IMR-90 (cell line): Measurements from ENCODE around the gene CLRN1. TPM values are rescaled to one million over a fixed set of nuclear protein-coding genes. Genes with fewer than 3 reads are reported as not detected.

ENCODE experiments used
- ATAC-seq: fragments of 200-7000 bp; cut with Tn5 transposase; 2 replicates; pipeline ENCODE4 v1.9.1; 2020; ENCODE audit warnings: low read depth, mild to moderate bottlenecking, moderate library complexity
- BruUV-seq: library from RNA; stranded (reverse); fragments of 400-500 nt; replicated peaks from 2 replicates; lab custom pipeline; 2021; lab: Mats Ljungman, UMichigan
- CTCF ChIA-PET: fragments of 300-600 bp; formaldehyde crosslinking; extraction: SDS; loops from one replicate; lab custom pipeline; 2021; ENCODE audit warnings: antibody characterized with exemption; lab: Yijun Ruan, JAX
- POLR2A ChIA-PET: fragments of 300-600 bp; sonication (Branson Sonifier 250); formaldehyde crosslinking; loops from one replicate; lab custom pipeline; 2022; ENCODE audit warnings: antibody characterized with exemption; ENCODE audit not compliant: unreplicated experiment; lab: Charles Lee
- DNase-seq: peaks from one replicate; pipeline ENCODE4 v3.0.0; 2013
- H2AFZ ChIP-seq: replicated peaks from 2 replicates; pipeline ENCODE3; 2013; ENCODE audit warnings: low read length, mild to moderate bottlenecking; ENCODE audit not compliant: poor library complexity
- H2AK5ac ChIP-seq: 2 replicates; pipeline ENCODE4 v1.6.1; 2013; ENCODE audit warnings: low read depth, low read length, inconsistent platforms
- H2AK9ac ChIP-seq: replicated peaks from 2 replicates; pipeline ENCODE3; 2013; ENCODE audit warnings: mild to moderate bottlenecking, low read depth, low read length, moderate library complexity; ENCODE audit not compliant: poor library complexity
- H2BK120ac ChIP-seq: 2 replicates; pipeline ENCODE4 v1.6.1; 2013; ENCODE audit warnings: low read depth, low read length, inconsistent platforms
- H2BK15ac ChIP-seq: 3 replicates; pipeline ENCODE4 v1.6.1; 2013; ENCODE audit warnings: low read depth, low read length, inconsistent platforms
- H2BK20ac ChIP-seq: 2 replicates; pipeline ENCODE4 v1.6.1; 2013; ENCODE audit warnings: low read depth, mild to moderate bottlenecking, inconsistent platforms, low read length, moderate library complexity
- H2BK5ac ChIP-seq: 2 replicates; pipeline ENCODE4 v1.6.1; 2013; ENCODE audit warnings: mild to moderate bottlenecking, low read depth, low read length, inconsistent platforms; ENCODE audit not compliant: poor library complexity, severe bottlenecking
- H3K14ac ChIP-seq: replicated peaks from 2 replicates; pipeline ENCODE4 v1.6.1; 2013; ENCODE audit warnings: low read depth, low read length, inconsistent platforms
- H3K18ac ChIP-seq: 2 replicates; pipeline ENCODE4 v1.6.1; 2013; ENCODE audit warnings: low read depth, low read length, control low read depth
- H3K23ac ChIP-seq: 2 replicates; pipeline ENCODE4 v1.6.1; 2013; ENCODE audit warnings: low read depth, low read length, inconsistent platforms
- H3K27ac ChIP-seq: 2 replicates; pipeline ENCODE4 v1.5.1; 2013; ENCODE audit warnings: mild to moderate bottlenecking, control low read depth, low read length; ENCODE audit not compliant: insufficient read depth
- H3K27me3 ChIP-seq: 2 replicates; pipeline ENCODE4 v1.6.1; 2013; ENCODE audit warnings: low read length; ENCODE audit not compliant: control insufficient read depth, insufficient read depth
- H3K36me3 ChIP-seq: 2 replicates; pipeline ENCODE4 v1.6.1; 2013; ENCODE audit warnings: low read length, mixed read lengths; ENCODE audit not compliant: control insufficient read depth, insufficient read depth
- H3K4ac ChIP-seq: 2 replicates; pipeline ENCODE4 v1.6.1; 2013; ENCODE audit warnings: low read depth, low read length, inconsistent platforms
- H3K4me1 ChIP-seq: 2 replicates; pipeline ENCODE4 v1.6.1; 2013; ENCODE audit warnings: low read length, mixed read lengths; ENCODE audit not compliant: control insufficient read depth, insufficient read depth
- H3K4me2 ChIP-seq: 2 replicates; pipeline ENCODE4 v1.6.1; 2013; ENCODE audit warnings: low read depth, mild to moderate bottlenecking, control low read depth, low read length, moderate library complexity
- H3K4me3 ChIP-seq: 2 replicates; pipeline ENCODE4 v1.5.1; 2013; ENCODE audit warnings: low read depth, mild to moderate bottlenecking, control low read depth, low read length, moderate library complexity; ENCODE audit not compliant: insufficient read depth
- H3K56ac ChIP-seq: 2 replicates; pipeline ENCODE4 v1.6.1; 2013; ENCODE audit warnings: low read length, inconsistent platforms; ENCODE audit not compliant: insufficient read depth; ENCODE audit errors: extremely low read depth
- H3K79me1 ChIP-seq, 2 experiments: 2 replicates each; pipeline ENCODE4 v1.6.1; 2013; ENCODE audit warnings: low read length in 2 of 2, inconsistent platforms in 1 of 2, low read depth in 1 of 2
- H3K9ac ChIP-seq: 2 replicates; pipeline ENCODE4 v1.6.1; 2013; ENCODE audit warnings: low read depth, low read length, control low read depth
- H3K9me1 ChIP-seq: 2 replicates; pipeline ENCODE4 v1.6.1; 2013; ENCODE audit warnings: low read length, inconsistent platforms; ENCODE audit not compliant: insufficient read depth
- H3K9me3 ChIP-seq: 2 replicates; pipeline ENCODE4 v1.6.1; 2013; ENCODE audit warnings: low read length; ENCODE audit not compliant: control insufficient read depth, insufficient read depth
- H4K20me1 ChIP-seq: 2 replicates; pipeline ENCODE4 v1.6.1; 2013; ENCODE audit warnings: low read length, inconsistent platforms; ENCODE audit not compliant: insufficient read depth
- H4K5ac ChIP-seq: 2 replicates; pipeline ENCODE4 v1.6.1; 2013; ENCODE audit warnings: mild to moderate bottlenecking, low read depth, low read length, control low read depth
- H4K8ac ChIP-seq, 2 experiments: 2 replicates each; pipeline ENCODE4 v1.6.1; 2013; ENCODE audit warnings: low read depth in 2 of 2, low read length in 2 of 2, control low read depth in 1 of 2, inconsistent platforms in 1 of 2
- H4K91ac ChIP-seq: 2 replicates; pipeline ENCODE4 v1.6.1; 2013; ENCODE audit warnings: low read depth, low read length, inconsistent platforms; ENCODE audit not compliant: insufficient read depth
- BHLHE40 ChIP-seq: fragments of 150-350 bp; IDR thresholded peaks from 2 replicates; pipeline ENCODE4 v1.6.1; 2016; ENCODE audit warnings: mild to moderate bottlenecking, low read depth, low read length
- CEBPB ChIP-seq: IDR thresholded peaks from 2 replicates; pipeline ENCODE4 v1.6.1; 2012; ENCODE audit warnings: low read depth, low read length, improper control_type of control experiment
- MAFK ChIP-seq: IDR thresholded peaks from 2 replicates; pipeline ENCODE4 v1.6.1; 2012; ENCODE audit warnings: low read depth, low read length, improper control_type of control experiment
- NFE2L2 ChIP-seq: fragments of 150-350 bp; IDR thresholded peaks from 2 replicates; pipeline ENCODE4 v1.6.1; 2016; ENCODE audit warnings: low read depth, mild to moderate bottlenecking, low read length
- RFX5 ChIP-seq: IDR thresholded peaks from 2 replicates; pipeline ENCODE4 v1.8.0; 2012; ENCODE audit warnings: low read depth, mild to moderate bottlenecking, low read length, moderate library complexity
- WGBS, 2 experiments: methylation state at CpG; one replicate each; pipeline versions ENCODE4 v1.1.5 to v1.1.7; 2013; ENCODE audit warnings: missing lambda C conversion rate in 2 of 2; ENCODE audit not compliant: insufficient read length in 1 of 2; ENCODE audit errors: extremely low coverage in 2 of 2; 5-methylcytosine and 5-hydroxymethylcytosine counted together
- dilution Hi-C: fragments of 300-500 bp; cut with HindIII; formaldehyde crosslinking; loops from one replicate; pipeline ENCODE4 v1.14.3; 2018; ENCODE audit warnings: low sequenced_read_pairs; ENCODE audit not compliant: unreplicated experiment
- in situ Hi-C: fragments of 300-500 bp; cut with MboI; formaldehyde crosslinking; loops from 3 replicates; pipeline ENCODE4 v1.14.3; 2019; ENCODE audit warnings: low sequenced_read_pairs, inconsistent platforms, mixed read lengths
- intact Hi-C: fragments of 100-400 bp; cut with micrococcal nuclease; formaldehyde crosslinking; loops from 2 replicates; pipeline ENCODE4 v1.10.0; 2022
- polyA plus RNA-seq, 3 experiments: library from polyadenylated mRNA; depleted of rRNA; stranded (reverse); fragments of >200 nt; gene quantifications; 2 replicates each; pipeline ENCODE4 v1.2.3, GENCODE V29; 2012; ENCODE audit warnings: low replicate concordance in 1 of 3
- total RNA-seq: library from RNA; depleted of rRNA; stranded (reverse); fragments of >200 nt; gene quantifications from 2 replicates; pipeline ENCODE4 v1.2.3, GENCODE V29; 2012

CLRN1 gene
- total and polyA plus RNA-seq, 2 of the 4 experiments (the other 2 are of a cell fraction) = not detected

- Histone ChIP-seq H3K27me3 (peaks cover 6% of the 10 kb centered on the region), H3K9me3 (no peaks in the 10 kb centered on the region), H3K9ac (no peak overlapping the region), H3K18ac (no peak overlapping the region), H4K5ac (no peak overlapping the region), H2AK5ac (no peak overlapping the region), H3K4me3 (no peak overlapping the region), H3K4ac (no peak overlapping the region), H2BK120ac (no peak overlapping the region), H3K79me1 (no peaks in the 10 kb centered on the region), H2BK15ac (no peak overlapping the region), H4K8ac (no peak overlapping the region), H3K4me1 (no peaks in the 10 kb centered on the region), H3K23ac (no peak overlapping the region), H3K4me2 (no peak overlapping the region), H2AFZ (no peak overlapping the region), H2BK5ac (no peak overlapping the region), H3K9me1 (no peaks in the 10 kb centered on the region), H3K56ac (no peak overlapping the region), H3K36me3 (no peaks in the 10 kb centered on the region), H2AK9ac (no peak overlapping the region), H3K14ac (no peak overlapping the region), H2BK20ac (no peak overlapping the region), H4K91ac (no peak overlapping the region), H4K20me1 (no peaks in the 10 kb centered on the region), H3K27ac (no peak overlapping the region)
- WGBS, 2 experiments = no CpG with 5 or more reads among the region's 3 CpGs
- TF ChIP-seq RFX5 (no peak), NFE2L2 (no peak), BHLHE40 (no peak), CEBPB (peak; percentile 78), MAFK (no peak)
- POLR2A ChIA-PET = no interaction called here
- intact Hi-C loops (no loop called here), dilution Hi-C loops (no loop called here), in situ Hi-C loops (no loop called here)
- ATAC-seq (peak; percentile 68), DNase-seq (peak; percentile 46)
- BruUV-seq = no TSS peak
- CTCF ChIA-PET = no interaction called here
Measured at GRCh38 chr3:150890295-150890694, 82.2 kb downstream of the CLRN1 start.
